ENCODE measurements around the gene ZCCHC24. TPM values are rescaled to one million over a fixed set of nuclear protein-coding genes. Genes with fewer than 3 reads are reported as not detected.

ZCCHC24 gene
- total RNA-seq, 1 donor from 2014 or later = 5.9 TPM

DNA sequence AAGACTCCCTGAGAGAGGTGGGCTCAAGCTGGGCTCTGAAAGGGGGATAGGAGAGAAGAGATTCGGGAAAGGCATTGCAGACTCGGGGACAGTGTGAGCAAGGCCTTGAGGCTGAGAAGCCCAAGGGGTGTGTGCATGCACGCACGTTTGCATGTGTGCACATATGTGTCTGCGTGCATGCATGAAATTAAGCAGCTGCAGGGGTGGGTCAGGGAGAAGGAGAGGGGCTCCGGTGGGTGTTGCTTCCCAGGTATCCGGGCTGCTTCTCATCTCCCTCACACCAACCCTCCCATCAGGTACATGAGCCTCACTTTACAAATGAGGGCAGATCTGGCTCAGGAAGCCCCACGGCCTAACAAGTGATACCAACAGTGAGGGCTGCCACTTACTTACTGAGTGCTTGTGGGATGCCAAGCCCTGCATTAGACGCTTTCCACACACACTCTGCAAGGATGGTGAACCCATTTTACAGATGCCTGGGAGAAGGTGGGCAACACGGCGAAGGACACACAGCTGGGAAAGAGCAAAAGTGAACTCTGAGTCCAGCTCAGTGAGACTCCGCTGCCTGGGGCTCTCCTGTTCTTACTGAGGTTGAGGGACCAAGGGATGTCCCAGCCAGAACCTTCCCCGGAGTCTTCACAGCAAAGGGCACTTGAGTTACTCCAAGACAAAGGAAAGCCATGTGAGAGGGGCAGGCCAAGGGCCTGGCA lies 26.4 kb downstream of the ZCCHC24 start:
- Mint-ChIP-seq H3K27me3 (ENCODE audit: insufficient read depth, low read depth) (no peaks in the 10 kb centered on the region), H3K4me3 (peak overlapping the region; percentile 15), H3K36me3 (no peaks in the 10 kb centered on the region), H3K9me3 (no peaks in the 10 kb centered on the region), H3K4me1 (peaks cover 6% of the 10 kb centered on the region), H3K27ac (no peak overlapping the region)
- Histone ChIP-seq H2AFZ (replicated peaks) (no peak overlapping the region), H3K36me3 (no peaks in the 10 kb centered on the region), H3K79me2 (ENCODE audit: low read depth) (no peaks in the 10 kb centered on the region), H3K4me2 (no peak overlapping the region), H3K27ac (no peak overlapping the region), H3F3A (ENCODE audit: low read depth) (no peaks in the 10 kb centered on the region), H3K4me1 (peaks cover 13% of the 10 kb centered on the region), H3K27me3 (no peaks in the 10 kb centered on the region), H3K9ac (no peak overlapping the region), H3K9me3 (ENCODE audit: low read depth) (no peaks in the 10 kb centered on the region), H4K20me1 (ENCODE audit: low read depth) (peaks cover 9% of the 10 kb centered on the region), H3K4me3 (no peak overlapping the region)
- no peak for DNase-seq (ENCODE audit: low spot score)
- TF ChIP-seq, protein P1, sequence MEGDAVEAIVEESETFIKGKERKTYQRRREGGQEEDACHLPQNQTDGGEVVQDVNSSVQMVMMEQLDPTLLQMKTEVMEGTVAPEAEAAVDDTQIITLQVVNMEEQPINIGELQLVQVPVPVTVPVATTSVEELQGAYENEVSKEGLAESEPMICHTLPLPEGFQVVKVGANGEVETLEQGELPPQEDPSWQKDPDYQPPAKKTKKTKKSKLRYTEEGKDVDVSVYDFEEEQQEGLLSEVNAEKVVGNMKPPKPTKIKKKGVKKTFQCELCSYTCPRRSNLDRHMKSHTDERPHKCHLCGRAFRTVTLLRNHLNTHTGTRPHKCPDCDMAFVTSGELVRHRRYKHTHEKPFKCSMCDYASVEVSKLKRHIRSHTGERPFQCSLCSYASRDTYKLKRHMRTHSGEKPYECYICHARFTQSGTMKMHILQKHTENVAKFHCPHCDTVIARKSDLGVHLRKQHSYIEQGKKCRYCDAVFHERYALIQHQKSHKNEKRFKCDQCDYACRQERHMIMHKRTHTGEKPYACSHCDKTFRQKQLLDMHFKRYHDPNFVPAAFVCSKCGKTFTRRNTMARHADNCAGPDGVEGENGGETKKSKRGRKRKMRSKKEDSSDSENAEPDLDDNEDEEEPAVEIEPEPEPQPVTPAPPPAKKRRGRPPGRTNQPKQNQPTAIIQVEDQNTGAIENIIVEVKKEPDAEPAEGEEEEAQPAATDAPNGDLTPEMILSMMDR (IDR thresholded peaks at IDR 0.05) = no peak
- TF ChIP-seq EZH2 (IDR thresholded peaks at IDR 0.05) = no peak
- TF ChIP-seq EZH2phosphoT487 (IDR thresholded peaks at IDR 0.05) = no peak

- DNase-seq (ENCODE audit: low spot score) = no peak
- H3K9me3 Mint-ChIP-seq = no peaks in the 10 kb centered on the region
- Histone ChIP-seq H3K4me3 (no peak overlapping the region), H3F3A (ENCODE audit: low read depth) (no peaks in the 10 kb centered on the region), H3K4me1 (peaks cover 13% of the 10 kb centered on the region), H3K4me2 (no peak overlapping the region), H3K9me3 (ENCODE audit: low read depth) (no peaks in the 10 kb centered on the region), H4K20me1 (ENCODE audit: low read depth) (peaks cover 9% of the 10 kb centered on the region), H3K27ac (no peak overlapping the region), H3K9ac (no peak overlapping the region), H3K79me2 (ENCODE audit: low read depth) (no peaks in the 10 kb centered on the region), H2AFZ (replicated peaks) (no peak overlapping the region), H3K27me3 (no peaks in the 10 kb centered on the region), H3K36me3 (no peaks in the 10 kb centered on the region)
- no peak overlapping the region for H3K4me3 Mint-ChIP-seq
- H3K27ac Mint-ChIP-seq = no peak overlapping the region
- peaks cover 8% of the 10 kb centered on the region for H3K4me1 Mint-ChIP-seq
- no peaks in the 10 kb centered on the region for H3K36me3 Mint-ChIP-seq
- H3K27me3 Mint-ChIP-seq (ENCODE audit: insufficient read depth, low read depth) = no peaks in the 10 kb centered on the region
- TF ChIP-seq, protein P1 (IDR thresholded peaks at IDR 0.05) = no peak
- TF ChIP-seq EZH2 (IDR thresholded peaks at IDR 0.05) (no peak), EZH2phosphoT487 (IDR thresholded peaks at IDR 0.05) (no peak)
These were observed 27.1 kb downstream of the ZCCHC24 start for GRCh38 chr10:79418274-79418673.

- peaks cover 9% of the 10 kb centered on the region for H4K20me1 ChIP-seq (ENCODE audit: low read depth)
- Mint-ChIP-seq H3K4me3 (no peak overlapping the region), H3K36me3 (no peaks in the 10 kb centered on the region), H3K4me1 (peaks cover 12% of the 10 kb centered on the region), H3K9me3 (no peaks in the 10 kb centered on the region), H3K27ac (no peak overlapping the region), H3K27me3 (ENCODE audit: insufficient read depth, low read depth) (no peaks in the 10 kb centered on the region)
- H3K4me3 ChIP-seq = no peak overlapping the region
- no peaks in the 10 kb centered on the region for H3K27me3 ChIP-seq
- no peaks in the 10 kb centered on the region for H3K36me3 ChIP-seq
- no peak overlapping the region for H2AFZ ChIP-seq (replicated peaks)
- TF ChIP-seq EZH2 (IDR thresholded peaks at IDR 0.05) (no peak), EZH2phosphoT487 (IDR thresholded peaks at IDR 0.05) (no peak)
- TF ChIP-seq, protein P1 (IDR thresholded peaks at IDR 0.05) = no peak
- no peak overlapping the region for H3K9ac ChIP-seq
- peaks cover 12% of the 10 kb centered on the region for H3K4me1 ChIP-seq
- H3K27ac ChIP-seq = no peak overlapping the region
- H3F3A ChIP-seq (ENCODE audit: low read depth) = no peaks in the 10 kb centered on the region
- H3K9me3 ChIP-seq (ENCODE audit: low read depth) = no peaks in the 10 kb centered on the region
- no peak overlapping the region for H3K4me2 ChIP-seq
- no peaks in the 10 kb centered on the region for H3K79me2 ChIP-seq (ENCODE audit: low read depth)
- no peak for DNase-seq (ENCODE audit: low spot score)
These were observed 27.7 kb downstream of the ZCCHC24 start for GRCh38 chr10:79417731-79418130.
